Astrocyte (in vitro differentiated cells and primary cell): ENCODE measurements around the gene PPP2R5B. TPM values are rescaled to one million over a fixed set of nuclear protein-coding genes. Genes with fewer than 3 reads are reported as not detected.

Experiments used
- DNase-seq: peaks from one replicate; pipeline ENCODE4 v3.0.0-alpha.2; 2010; ENCODE audit warnings: low read depth
- FAIRE-seq: peaks from 2 replicates; lab custom pipeline; 2011; peaks lifted over from hg19 to GRCh38; lab: Jason Lieb, UNC
- H2AFZ ChIP-seq: 2 replicates; pipeline ENCODE4 v1.6.0; 2012; ENCODE audit warnings: low read depth, low read length, inconsistent platforms
- H3K27ac ChIP-seq: 2 replicates; pipeline ENCODE4 v1.5.1; 2011; ENCODE audit warnings: low read depth, low read length, inconsistent platforms
- H3K27me3 ChIP-seq: 2 replicates; pipeline ENCODE4 v1.6.0; 2011; ENCODE audit warnings: low read length, inconsistent platforms; ENCODE audit not compliant: insufficient read depth
- H3K36me3 ChIP-seq: 2 replicates; pipeline ENCODE4 v1.5.1; 2011; ENCODE audit warnings: low read length, inconsistent platforms; ENCODE audit not compliant: insufficient read depth
- H3K4me1 ChIP-seq: 2 replicates; pipeline ENCODE4 v1.5.1; 2011; ENCODE audit warnings: low read length, inconsistent platforms; ENCODE audit not compliant: insufficient read depth
- H3K4me2 ChIP-seq: 2 replicates; pipeline ENCODE4 v1.6.0; 2012; ENCODE audit warnings: low read length, inconsistent platforms
- H3K4me3 ChIP-seq: 2 replicates; pipeline ENCODE4 v1.5.1; 2011; ENCODE audit warnings: low read depth, mild to moderate bottlenecking, low read length, inconsistent platforms; ENCODE audit not compliant: insufficient read depth
- H3K79me2 ChIP-seq: 2 replicates; pipeline ENCODE4 v1.6.0; 2012; ENCODE audit warnings: mild to moderate bottlenecking, low read length, inconsistent platforms; ENCODE audit not compliant: insufficient read depth
- H3K9ac ChIP-seq: 2 replicates; pipeline ENCODE4 v1.6.0; 2012; ENCODE audit warnings: mild to moderate bottlenecking, low read length, inconsistent platforms
- H3K9me3 ChIP-seq: 2 replicates; pipeline ENCODE4 v1.5.1; 2012; ENCODE audit warnings: low read depth, mild to moderate bottlenecking, low read length, inconsistent platforms; ENCODE audit not compliant: insufficient read depth
- H4K20me1 ChIP-seq: 2 replicates; pipeline ENCODE4 v1.6.0; 2012; ENCODE audit warnings: low read length, inconsistent platforms; ENCODE audit not compliant: insufficient read depth
- H3K27ac Mint-ChIP-seq: one replicate; pipeline ENCODE4 v1.8.0; 2021; ENCODE audit warnings: mild to moderate bottlenecking, mixed read lengths; ENCODE audit not compliant: unreplicated experiment
- H3K27me3 Mint-ChIP-seq: one replicate; pipeline ENCODE4 v1.8.0; 2021; ENCODE audit warnings: low read depth, mixed read lengths; ENCODE audit not compliant: unreplicated experiment
- H3K36me3 Mint-ChIP-seq: one replicate; pipeline ENCODE4 v1.8.0; 2021; ENCODE audit warnings: low read depth, mixed read lengths; ENCODE audit not compliant: unreplicated experiment
- H3K4me1 Mint-ChIP-seq: one replicate; pipeline ENCODE4 v1.8.0; 2021; ENCODE audit warnings: low read depth, mixed read lengths; ENCODE audit not compliant: unreplicated experiment
- H3K4me3 Mint-ChIP-seq: one replicate; pipeline ENCODE4 v1.8.0; 2021; ENCODE audit warnings: mild to moderate bottlenecking, moderate library complexity, mixed read lengths; ENCODE audit not compliant: unreplicated experiment
- H3K9me3 Mint-ChIP-seq: one replicate; pipeline ENCODE4 v1.8.0; 2021; ENCODE audit warnings: mild to moderate bottlenecking, mixed read lengths; ENCODE audit not compliant: unreplicated experiment
- CTCF ChIP-seq: IDR thresholded peaks from 2 replicates; pipeline ENCODE4 v1.5.1; 2011; ENCODE audit warnings: low read depth, mild to moderate bottlenecking, inconsistent platforms, low read length, moderate library complexity; ENCODE audit not compliant: insufficient read depth
- EZH2 ChIP-seq: IDR thresholded peaks from 2 replicates; pipeline ENCODE4 v1.6.1; 2012; ENCODE audit warnings: mild to moderate bottlenecking, low read length, inconsistent platforms; ENCODE audit not compliant: insufficient read depth
- total RNA-seq: library from RNA; stranded (reverse); gene quantifications from 2 replicates; pipeline ENCODE4 v1.2.1, GENCODE V29; 2021

Gene PPP2R5B
- total RNA-seq, 1 donor from 2014 or later, result 24.1 TPM

- FAIRE-seq, result no peak
- Histone ChIP-seq H3K4me2 (no peak overlapping the region), H4K20me1 (no peaks in the 10 kb centered on the region), H3K27me3 (no peaks in the 10 kb centered on the region), H3K36me3 (no peaks in the 10 kb centered on the region), H2AFZ (no peak overlapping the region), H3K79me2 (no peaks in the 10 kb centered on the region), H3K27ac (no peak overlapping the region), H3K4me1 (peaks cover 7% of the 10 kb centered on the region), H3K9me3 (no peaks in the 10 kb centered on the region), H3K9ac (no peak overlapping the region), H3K4me3 (no peak overlapping the region)
- DNase-seq, result no peak
- Mint-ChIP-seq H3K27ac (no peak overlapping the region), H3K4me3 (no peak overlapping the region), H3K36me3 (no peaks in the 10 kb centered on the region), H3K27me3 (peaks cover 2% of the 10 kb centered on the region), H3K4me1 (no peaks in the 10 kb centered on the region), H3K9me3 (no peaks in the 10 kb centered on the region)
- TF ChIP-seq CTCF (no peak), EZH2 (no peak)
Measured at GRCh38 chr11:64967375-64967774, 42.9 kb downstream of the PPP2R5B start.

- Mint-ChIP-seq H3K9me3 (no peaks in the 10 kb centered on the region), H3K4me1 (no peaks in the 10 kb centered on the region), H3K36me3 (no peaks in the 10 kb centered on the region), H3K4me3 (no peak overlapping the region), H3K27ac (no peak overlapping the region), H3K27me3 (peaks cover 2% of the 10 kb centered on the region)
- no peaks in the 10 kb centered on the region for H4K20me1 ChIP-seq
- H3K27ac ChIP-seq, result peak overlapping the region; percentile 12
- no peak overlapping the region for H2AFZ ChIP-seq
- no peaks in the 10 kb centered on the region for H3K27me3 ChIP-seq
- DNase-seq (no peak), FAIRE-seq (no peak)
- no peaks in the 10 kb centered on the region for H3K36me3 ChIP-seq
- TF ChIP-seq EZH2 (no peak), CTCF (no peak)
- no peaks in the 10 kb centered on the region for H3K79me2 ChIP-seq
- no peak overlapping the region for H3K9ac ChIP-seq
- H3K4me1 ChIP-seq, result peaks cover 7% of the 10 kb centered on the region
- H3K9me3 ChIP-seq, result no peaks in the 10 kb centered on the region
- H3K4me2 ChIP-seq, result peak overlapping the region; percentile 26
- H3K4me3 ChIP-seq, result no peak overlapping the region
Measured at GRCh38 chr11:64969209-64969608, 44.7 kb downstream of the PPP2R5B start.

- H3K36me3 Mint-ChIP-seq, result no peaks in the 10 kb centered on the region
- H3K4me3 ChIP-seq, result no peak overlapping the region
- peaks cover 7% of the 10 kb centered on the region for H3K4me1 ChIP-seq
- H3K9me3 Mint-ChIP-seq, result no peaks in the 10 kb centered on the region
- TF ChIP-seq EZH2, result no peak
- TF ChIP-seq CTCF, result no peak
- no peaks in the 10 kb centered on the region for H3K4me1 Mint-ChIP-seq
- no peaks in the 10 kb centered on the region for H3K36me3 ChIP-seq
- H3K79me2 ChIP-seq, result no peaks in the 10 kb centered on the region
- H3K27ac Mint-ChIP-seq, result no peak overlapping the region
- no peak for DNase-seq
- no peak overlapping the region for H3K4me3 Mint-ChIP-seq
- H3K9ac ChIP-seq, result no peak overlapping the region
- no peaks in the 10 kb centered on the region for H4K20me1 ChIP-seq
- no peak for FAIRE-seq
- no peaks in the 10 kb centered on the region for H3K27me3 Mint-ChIP-seq
- H3K9me3 ChIP-seq, result no peaks in the 10 kb centered on the region
- H2AFZ ChIP-seq, result no peak overlapping the region
- H3K4me2 ChIP-seq, result no peak overlapping the region
- no peak overlapping the region for H3K27ac ChIP-seq
- H3K27me3 ChIP-seq, result no peaks in the 10 kb centered on the region
Measured at GRCh38 chr11:64970731-64971151, 46.3 kb downstream of the PPP2R5B start.
